Measurements from ENCODE around the gene PROK1.
A peak's percentile ranks its signal among the peaks of the same experiment; 100 is the strongest.

The PROK1 gene

GRCh38 chr1:110466646-110467280 is 15.8 kb downstream of the PROK1 start:
- DNase-seq, result no peak

- DNase-seq, result no peak
Observed at GRCh38 chr1:110471131-110471530, 20.2 kb downstream of the PROK1 start.

- DNase-seq, result no peak
Observed at GRCh38 chr1:110472546-110472945, 21.6 kb downstream of the PROK1 start.

- DNase-seq, result no peak
Observed at GRCh38 chr1:110474444-110474843, 23.5 kb downstream of the PROK1 start.

- no peak for DNase-seq
Observed at GRCh38 chr1:110475362-110476027, 24.5 kb downstream of the PROK1 start.

- no peak for DNase-seq
Observed at GRCh38 chr1:110476028-110476765, 25.2 kb downstream of the PROK1 start.

- DNase-seq, result no peak
Observed at GRCh38 chr1:110477041-110477440, 26.1 kb downstream of the PROK1 start.

GRCh38 chr1:110477445-110477957 is 26.6 kb downstream of the PROK1 start:
- DNase-seq, result peak in 2 of 3 experiments; percentile 13 to 23

GRCh38 chr1:110477967-110478640 is 27.2 kb downstream of the PROK1 start:
- no peak for DNase-seq

GRCh38 chr1:110478886-110479285 is 27.9 kb downstream of the PROK1 start:
- DNase-seq, result no peak

- no peak for DNase-seq
Observed at GRCh38 chr1:110480356-110481096, 29.6 kb downstream of the PROK1 start.

GRCh38 chr1:110481968-110482623 is 31.1 kb downstream of the PROK1 start:
- no peak for DNase-seq

GRCh38 chr1:110482662-110483307 is 31.8 kb downstream of the PROK1 start:
- peak in 2 of 3 experiments; percentile 11 to 38 for DNase-seq

GRCh38 chr1:110483308-110483685 is 32.3 kb downstream of the PROK1 start:
- DNase-seq, result no peak

GRCh38 chr1:110484801-110485200 is 33.9 kb downstream of the PROK1 start:
- no peak for DNase-seq

GRCh38 chr1:110485725-110486124 is 34.8 kb downstream of the PROK1 start:
- DNase-seq, result no peak

- no peak for DNase-seq
Observed at GRCh38 chr1:110487726-110488125, 36.8 kb downstream of the PROK1 start.

- DNase-seq, result no peak
Observed at GRCh38 chr1:110488161-110488560, 37.2 kb downstream of the PROK1 start.

- DNase-seq, result no peak
Observed at GRCh38 chr1:110488867-110489266, 37.9 kb downstream of the PROK1 start.

GRCh38 chr1:110489406-110489805 is 38.5 kb downstream of the PROK1 start:
- DNase-seq, result no peak

GRCh38 chr1:110489973-110490542 is 39.1 kb downstream of the PROK1 start:
- no peak for DNase-seq

Measured in NCI-H1417 (cell line).